Neuronal stem cell (in vitro differentiated cells): ENCODE results near the gene ARFGEF3.

ENCODE experiments used
- DNase-seq: peaks from one replicate; pipeline ENCODE4 v3.0.0-alpha.2; 2013; ENCODE audit warnings: low spot score
- H2AFZ ChIP-seq: one replicate; pipeline ENCODE4 v1.6.1; 2013; ENCODE audit warnings: mild to moderate bottlenecking, low read length, inconsistent platforms
- H2AK5ac ChIP-seq: 2 replicates; pipeline ENCODE4 v1.6.1; 2013; ENCODE audit warnings: low read depth, mild to moderate bottlenecking, inconsistent platforms, low read length, moderate library complexity, mixed read lengths
- H2BK120ac ChIP-seq: 2 replicates; pipeline ENCODE4 v1.6.1; 2013; ENCODE audit warnings: low read depth, mild to moderate bottlenecking, inconsistent platforms, low read length, moderate library complexity, mixed read lengths
- H2BK12ac ChIP-seq: one replicate; pipeline ENCODE4 v1.6.1; 2013; ENCODE audit warnings: low read length, inconsistent platforms
- H2BK15ac ChIP-seq: 2 replicates; pipeline ENCODE4 v1.6.1; 2013; ENCODE audit warnings: mild to moderate bottlenecking, low read length, inconsistent platforms, mixed read lengths
- H2BK5ac ChIP-seq: one replicate; pipeline ENCODE4 v1.6.1; 2013; ENCODE audit warnings: inconsistent platforms, mild to moderate bottlenecking, low read length, moderate library complexity
- H3K14ac ChIP-seq: one replicate; pipeline ENCODE4 v1.6.1; 2013; ENCODE audit warnings: low read length, inconsistent platforms
- H3K18ac ChIP-seq: 2 replicates; pipeline ENCODE4 v1.6.1; 2013; ENCODE audit warnings: low read length, inconsistent platforms
- H3K23ac ChIP-seq: 2 replicates; pipeline ENCODE4 v1.6.1; 2013; ENCODE audit warnings: low read depth, mild to moderate bottlenecking, mixed read lengths, low read length, inconsistent platforms; ENCODE audit not compliant: poor library complexity
- H3K27ac ChIP-seq: replicated peaks from 3 replicates; pipeline ENCODE4 v1.5.1; 2013; ENCODE audit warnings: low read length, inconsistent platforms
- H3K27me3 ChIP-seq, 3 experiments: 2 replicates each; pipeline ENCODE4 v1.6.1; 2013; ENCODE audit warnings: low read length in 3 of 3, mild to moderate bottlenecking in 2 of 3, inconsistent platforms in 1 of 3, low read depth in 1 of 3, mixed read lengths in 1 of 3, moderate library complexity in 1 of 3; ENCODE audit not compliant: control insufficient read depth in 3 of 3, insufficient read depth in 3 of 3
- H3K36me3 ChIP-seq, 2 donors: replicated peaks in 1 of 2; 2 replicates each; pipeline ENCODE4 v1.6.1; 2013; ENCODE audit warnings: low read length in 2 of 2; ENCODE audit not compliant: control insufficient read depth in 2 of 2, insufficient read depth in 2 of 2
- H3K4ac ChIP-seq: 2 replicates; pipeline ENCODE4 v1.6.1; 2013; ENCODE audit warnings: inconsistent platforms, mild to moderate bottlenecking, low read length, moderate library complexity
- H3K4me1 ChIP-seq, 2 donors: 1 replicate in 1 of 2; 2 replicates in 1 of 2; pipeline ENCODE4 v1.6.1; 2013; ENCODE audit warnings: low read length in 2 of 2, low read depth in 1 of 2; ENCODE audit not compliant: control insufficient read depth in 2 of 2, insufficient read depth in 1 of 2
- H3K4me2 ChIP-seq: one replicate; pipeline ENCODE4 v1.6.1; 2013; ENCODE audit warnings: mild to moderate bottlenecking, low read length, inconsistent platforms; ENCODE audit not compliant: insufficient read depth, poor library complexity, severe bottlenecking
- H3K4me3 ChIP-seq, 2 donors: 2 replicates each; pipeline ENCODE4 v1.5.1; 2013; ENCODE audit warnings: low read length in 2 of 2, mild to moderate bottlenecking in 2 of 2, inconsistent platforms in 1 of 2, moderate library complexity in 1 of 2
- H3K79me1 ChIP-seq: one replicate; pipeline ENCODE4 v1.6.1; 2013; ENCODE audit warnings: low read depth, mild to moderate bottlenecking, inconsistent platforms, low read length, moderate library complexity
- H3K9ac ChIP-seq: one replicate; pipeline ENCODE4 v1.6.1; 2013; ENCODE audit warnings: mild to moderate bottlenecking, low read depth, low read length, inconsistent platforms; ENCODE audit not compliant: poor library complexity
- H3K9me3 ChIP-seq, 2 donors: replicated peaks in 1 of 2; 2 replicates each; pipeline versions ENCODE3 to v1.6.1; 2013; ENCODE audit warnings: low read length in 2 of 2, mild to moderate bottlenecking in 2 of 2, inconsistent platforms in 1 of 2, low read depth in 1 of 2, mixed read lengths in 1 of 2, moderate library complexity in 1 of 2; ENCODE audit not compliant: control insufficient read depth in 2 of 2, insufficient read depth in 1 of 2
- H4K8ac ChIP-seq: one replicate; pipeline ENCODE4 v1.6.1; 2013; ENCODE audit warnings: low read depth, mild to moderate bottlenecking, inconsistent platforms, low read length, moderate library complexity
- H4K91ac ChIP-seq: one replicate; pipeline ENCODE4 v1.6.1; 2013; ENCODE audit warnings: low read length, low read depth, mild to moderate bottlenecking, inconsistent platforms; ENCODE audit not compliant: poor library complexity
- WGBS, 2 donors: extraction: QIAGEN DNeasy Blood & Tissue Kit; methylation state at CpG; one replicate each; pipeline ENCODE4 v1.1.7; 2013; ENCODE audit warnings: missing lambda C conversion rate in 2 of 2, mixed read lengths in 1 of 2; ENCODE audit not compliant: insufficient read length in 2 of 2, insufficient replicate concordance in 1 of 2; ENCODE audit errors: extremely low coverage in 2 of 2; 5-methylcytosine and 5-hydroxymethylcytosine counted together

Gene ARFGEF3

DNA sequence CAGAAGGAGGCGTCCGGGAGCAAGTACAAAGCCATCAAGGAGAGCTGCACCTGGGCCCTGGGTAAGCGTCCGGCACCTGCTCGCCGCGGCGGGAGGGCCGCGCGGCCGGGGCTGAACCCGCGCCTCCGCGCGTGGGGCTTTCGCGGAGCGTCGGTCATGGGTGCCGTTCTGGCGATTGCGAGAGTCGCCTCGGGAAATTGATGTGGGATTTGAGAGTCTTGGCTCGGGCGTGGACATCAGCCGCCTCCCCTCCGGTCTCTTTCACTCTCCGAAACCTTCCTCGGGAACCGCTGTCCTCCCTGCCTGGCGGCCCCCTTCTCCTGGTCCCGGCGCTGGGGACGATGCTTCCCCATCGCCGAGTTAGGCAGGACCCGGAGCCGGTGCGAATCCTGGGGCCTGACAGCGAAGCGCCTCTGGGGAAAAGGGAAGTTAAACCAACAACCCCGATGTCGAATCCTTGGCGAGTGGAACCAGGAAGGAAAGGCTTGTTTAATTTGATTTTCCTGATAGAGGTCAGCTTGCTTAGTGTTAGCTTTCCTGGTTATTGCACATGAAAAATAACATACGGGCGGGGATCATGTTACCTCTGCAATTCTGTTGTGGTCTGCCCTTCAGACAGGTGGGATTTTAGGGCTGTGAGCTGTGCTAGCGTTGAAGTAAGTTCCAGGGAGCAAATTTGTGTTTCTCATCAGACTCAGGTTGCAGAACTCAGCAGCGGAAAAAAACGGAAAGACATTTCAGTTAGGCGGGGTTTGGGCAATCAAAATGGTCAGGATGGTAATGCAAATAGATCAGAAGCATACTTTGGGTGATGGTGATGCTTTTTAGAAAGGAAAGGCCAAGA, 594 bp downstream of the ARFGEF3 start:
- peak overlapping the region; percentile 96 for H2AFZ ChIP-seq
- peaks cover 3 to 7% of the 10 kb centered on the region in 2 donors for H3K4me1 ChIP-seq
- no peak overlapping the region for H3K27ac ChIP-seq
- no peak overlapping the region for H2BK120ac ChIP-seq
- no peaks in the 10 kb centered on the region for H3K36me3 ChIP-seq
- H2BK15ac ChIP-seq: no peak overlapping the region
- no peaks in the 10 kb centered on the region for H3K9me3 ChIP-seq
- no peak overlapping the region for H3K4ac ChIP-seq
- H3K9ac ChIP-seq: peak overlapping the region; percentile 50
- peak overlapping the region; percentile 14 for H4K91ac ChIP-seq
- no peak overlapping the region for H4K8ac ChIP-seq
- H3K4me3 ChIP-seq: peak overlapping the region; percentile 43 to 87
- H2AK5ac ChIP-seq: peak overlapping the region; percentile 60
- no peak overlapping the region for H3K14ac ChIP-seq
- H3K18ac ChIP-seq: peak overlapping the region; percentile 84
- H3K27me3 ChIP-seq: peaks cover 0 to 73% (median 10%) of the 10 kb centered on the region in 3 experiments
- no peak overlapping the region for H2BK12ac ChIP-seq
- H3K23ac ChIP-seq: no peak overlapping the region
- peak overlapping the region; percentile 15 for H2BK5ac ChIP-seq
- WGBS, 2 donors: no CpG with 5 or more reads among the region's 53 CpGs
- H3K79me1 ChIP-seq: no peaks in the 10 kb centered on the region
- H3K4me2 ChIP-seq: peak overlapping the region; percentile 95
- no peak for DNase-seq

DNA sequence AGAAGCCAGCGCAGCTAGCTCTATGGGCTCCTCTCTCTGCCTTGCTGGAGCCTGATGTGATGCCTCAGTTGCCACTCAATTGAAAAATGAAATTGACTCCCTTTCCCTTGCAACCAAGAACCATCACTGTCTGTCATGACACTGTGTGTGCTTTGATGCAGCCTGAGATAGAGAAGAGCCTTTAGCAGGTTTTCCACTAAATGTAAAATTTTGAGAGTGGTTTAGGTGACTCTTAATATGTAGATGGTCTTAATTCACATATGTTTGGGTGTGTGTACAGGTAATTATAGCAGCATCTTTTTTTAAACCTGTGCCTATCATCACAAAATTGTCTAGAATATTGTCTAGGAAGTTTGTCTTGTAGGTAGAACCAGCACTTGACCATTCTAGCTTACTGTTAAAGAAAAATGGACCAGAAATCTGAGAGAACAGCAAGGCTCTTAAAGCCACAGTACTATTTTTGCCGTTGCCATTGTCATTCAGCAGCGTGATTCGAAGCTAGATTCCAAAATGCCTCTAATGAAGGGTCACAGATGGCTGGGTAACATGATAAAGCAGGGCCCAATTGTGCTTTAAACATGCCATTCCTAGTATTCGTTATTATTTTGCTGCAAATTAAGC, 1.3 kb downstream of the ARFGEF3 start:
- H3K23ac ChIP-seq: no peak overlapping the region
- no peak overlapping the region for H2BK5ac ChIP-seq
- H3K27ac ChIP-seq: no peak overlapping the region
- peaks cover 3 to 7% of the 10 kb centered on the region in 2 donors for H3K4me1 ChIP-seq
- no peak overlapping the region for H4K91ac ChIP-seq
- H3K36me3 ChIP-seq: no peaks in the 10 kb centered on the region
- H3K79me1 ChIP-seq: no peaks in the 10 kb centered on the region
- no peak overlapping the region for H2AFZ ChIP-seq
- no CpG with 5 or more reads among the region's 5 CpGs for WGBS, 2 donors
- no peak overlapping the region for H2BK12ac ChIP-seq
- H3K4me3 ChIP-seq: no peak overlapping the region
- peak overlapping the region; percentile 95 for H3K4me2 ChIP-seq
- no peak overlapping the region for H2AK5ac ChIP-seq
- DNase-seq: no peak
- H3K14ac ChIP-seq: no peak overlapping the region
- H3K9me3 ChIP-seq: no peaks in the 10 kb centered on the region
- H3K27me3 ChIP-seq: peaks cover 0 to 70% (median 10%) of the 10 kb centered on the region in 3 experiments
- no peak overlapping the region for H3K4ac ChIP-seq
- H2BK120ac ChIP-seq: no peak overlapping the region
- no peak overlapping the region for H2BK15ac ChIP-seq
- no peak overlapping the region for H3K18ac ChIP-seq
- no peak overlapping the region for H3K9ac ChIP-seq
- H4K8ac ChIP-seq: no peak overlapping the region

- Histone ChIP-seq H3K9ac (no peak overlapping the region), H3K4me2 (no peak overlapping the region), H3K4ac (no peak overlapping the region), H3K23ac (no peak overlapping the region), H3K18ac (no peak overlapping the region), H3K36me3 (no peaks in the 10 kb centered on the region), H4K91ac (no peak overlapping the region), H3K9me3 (peaks cover 0 to 5% of the 10 kb centered on the region in 2 donors), H2BK15ac (no peak overlapping the region), H2BK120ac (no peak overlapping the region), H4K8ac (no peak overlapping the region), H2AFZ (no peak overlapping the region), H3K27me3 (no peaks in the 10 kb centered on the region), H2AK5ac (no peak overlapping the region), H3K4me3 (no peak overlapping the region), H2BK12ac (no peak overlapping the region), H3K4me1 (no peaks in the 10 kb centered on the region), H2BK5ac (no peak overlapping the region), H3K27ac (no peak overlapping the region), H3K79me1 (no peaks in the 10 kb centered on the region), H3K14ac (no peak overlapping the region)
- no peak for DNase-seq
- no CpG with 5 or more reads among the region's 2 CpGs for WGBS, 2 donors
Measured at GRCh38 chr6:138175596-138175995, 13.9 kb downstream of the ARFGEF3 start.

DNA sequence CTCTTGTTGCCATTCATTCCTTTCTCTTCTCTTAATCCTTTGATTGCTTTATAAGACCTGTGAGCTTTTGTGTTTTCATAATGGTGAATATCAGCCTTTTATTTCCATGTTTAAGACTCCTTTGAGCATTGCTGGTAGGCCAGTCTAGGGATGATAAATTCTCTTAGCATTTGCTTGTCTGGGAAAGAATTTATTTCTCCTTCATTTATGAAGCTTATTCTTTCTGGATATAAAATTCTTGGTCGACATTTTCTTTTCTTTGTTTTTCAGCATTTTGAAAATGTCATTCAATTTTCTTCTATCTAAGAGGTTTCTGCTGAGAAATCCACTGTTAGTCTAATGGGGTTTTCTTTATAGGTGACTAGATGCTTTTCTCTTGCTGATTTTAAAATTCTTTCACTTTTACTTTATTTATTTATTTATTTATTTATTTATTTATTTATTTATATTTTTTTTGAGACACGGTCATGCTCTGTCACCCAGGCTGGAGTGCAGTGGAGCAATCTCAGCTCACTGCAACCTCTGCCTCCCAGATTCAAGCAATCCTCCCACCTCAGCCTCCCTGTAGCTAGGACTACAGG, 15.0 kb downstream of the ARFGEF3 start:
- no peak overlapping the region for H3K23ac ChIP-seq
- DNase-seq: no peak
- H3K18ac ChIP-seq: no peak overlapping the region
- WGBS, 2 donors: no CpG with 5 or more reads among the region's 2 CpGs
- no peaks in the 10 kb centered on the region for H3K36me3 ChIP-seq
- H2AFZ ChIP-seq: no peak overlapping the region
- H3K14ac ChIP-seq: no peak overlapping the region
- no peaks in the 10 kb centered on the region for H3K27me3 ChIP-seq
- no peak overlapping the region for H4K91ac ChIP-seq
- no peaks in the 10 kb centered on the region for H3K79me1 ChIP-seq
- H2AK5ac ChIP-seq: no peak overlapping the region
- no peak overlapping the region for H2BK120ac ChIP-seq
- no peaks in the 10 kb centered on the region for H3K4me1 ChIP-seq
- no peak overlapping the region for H3K27ac ChIP-seq
- no peak overlapping the region for H3K4me2 ChIP-seq
- peaks cover 0 to 5% of the 10 kb centered on the region in 2 donors for H3K9me3 ChIP-seq
- no peak overlapping the region for H2BK12ac ChIP-seq
- no peak overlapping the region for H4K8ac ChIP-seq
- H3K4ac ChIP-seq: no peak overlapping the region
- H2BK15ac ChIP-seq: no peak overlapping the region
- H3K9ac ChIP-seq: no peak overlapping the region
- no peak overlapping the region for H2BK5ac ChIP-seq
- H3K4me3 ChIP-seq: no peak overlapping the region
